T follicular helper cell (primary cell): ENCODE data around the gene ASB12.

Source experiments
- DNase-seq: peaks from one replicate; pipeline ENCODE4 v3.0.0-alpha.2; 2020; ENCODE audit warnings: low read depth

The ASB12 gene

GRCh38 chrX:64186974-64187761 is 43.2 kb downstream of the ASB12 start:
- no peak for DNase-seq

DNA sequence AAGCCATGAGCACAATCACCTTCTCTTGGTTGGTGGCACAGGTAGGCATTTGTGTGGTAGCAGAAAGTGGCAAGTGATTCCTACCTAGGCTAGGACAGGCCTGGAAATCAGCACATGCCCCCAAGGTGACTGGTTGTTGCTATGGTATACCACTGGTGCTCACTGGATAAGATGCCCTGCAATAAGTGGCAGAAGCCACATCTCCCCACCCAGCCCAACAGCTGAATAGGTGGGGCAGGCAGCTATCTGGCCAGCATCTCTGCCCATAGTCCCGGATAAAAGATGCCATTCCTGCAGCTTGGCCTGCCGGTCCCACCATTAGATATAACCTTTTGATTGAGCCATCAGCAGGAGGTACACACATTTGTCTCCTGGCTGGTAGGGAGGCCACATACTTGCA is 46.0 kb downstream of the ASB12 start:
- DNase-seq = no peak

GRCh38 chrX:64182208-64182607 is 48.2 kb downstream of the ASB12 start:
- no peak for DNase-seq

- DNase-seq = no peak
Measured at GRCh38 chrX:64176876-64177275, 53.5 kb downstream of the ASB12 start.
